H9 (cell line): ENCODE data around the gene PRLH. TPM values are rescaled to one million over a fixed set of nuclear protein-coding genes. Genes with fewer than 3 reads are reported as not detected.
A peak's percentile ranks its signal among the peaks of the same experiment; 100 is the strongest.

Source experiments
- DNase-seq: peaks from one replicate; pipeline ENCODE4 v3.0.0-alpha.2; 2017
- H2AFZ ChIP-seq: one replicate; pipeline ENCODE4 v1.6.1; 2013; ENCODE audit warnings: mild to moderate bottlenecking, low read length, control low read depth, moderate library complexity
- H2AK5ac ChIP-seq: 2 replicates; pipeline ENCODE4 v1.6.1; 2013; ENCODE audit warnings: low read length, control low read depth, mixed read lengths; ENCODE audit not compliant: insufficient read length
- H2BK120ac ChIP-seq: one replicate; pipeline ENCODE4 v1.6.1; 2013; ENCODE audit warnings: low read depth, mild to moderate bottlenecking, low read length, control low read depth, inconsistent platforms; ENCODE audit not compliant: poor library complexity, severe bottlenecking
- H2BK12ac ChIP-seq: 2 replicates; pipeline ENCODE4 v1.6.1; 2013; ENCODE audit warnings: low read length, control low read depth, mixed read lengths, low read depth; ENCODE audit not compliant: insufficient read length
- H2BK15ac ChIP-seq: 2 replicates; pipeline ENCODE4 v1.6.1; 2013; ENCODE audit warnings: low read depth, low read length, control low read depth
- H2BK20ac ChIP-seq: one replicate; pipeline ENCODE4 v1.6.1; 2013; ENCODE audit warnings: low read depth, mild to moderate bottlenecking, low read length, control low read depth, inconsistent platforms; ENCODE audit not compliant: poor library complexity, severe bottlenecking
- H2BK5ac ChIP-seq: 2 replicates; pipeline ENCODE4 v1.6.1; 2013; ENCODE audit warnings: low read length, control low read depth, mixed read lengths; ENCODE audit not compliant: insufficient read length
- H3K14ac ChIP-seq: 2 replicates; pipeline ENCODE4 v1.6.1; 2013; ENCODE audit warnings: low read length, control low read depth; ENCODE audit not compliant: insufficient read depth
- H3K18ac ChIP-seq: 2 replicates; pipeline ENCODE4 v1.6.1; 2013; ENCODE audit warnings: low read depth, mild to moderate bottlenecking, mixed read lengths, low read length, control low read depth; ENCODE audit not compliant: insufficient read length
- H3K23ac ChIP-seq: 2 replicates; pipeline ENCODE4 v1.6.1; 2013; ENCODE audit warnings: low read length, control low read depth, mixed read lengths, low read depth; ENCODE audit not compliant: insufficient read length
- H3K23me2 ChIP-seq: 2 replicates; pipeline ENCODE4 v1.6.1; 2013; ENCODE audit warnings: low read depth, mild to moderate bottlenecking, mixed read lengths, low read length, control low read depth; ENCODE audit not compliant: insufficient read length, poor library complexity, severe bottlenecking
- H3K27ac ChIP-seq: 2 replicates; pipeline ENCODE4 v1.5.1; 2013; ENCODE audit warnings: low read length, control low read depth, mixed read lengths, low read depth; ENCODE audit not compliant: insufficient read length
- H3K27me3 ChIP-seq: 2 replicates; pipeline ENCODE4 v1.6.1; 2013; ENCODE audit warnings: low read length, control low read depth, inconsistent platforms; ENCODE audit not compliant: insufficient read depth
- H3K4ac ChIP-seq: 2 replicates; pipeline ENCODE4 v1.6.1; 2013; ENCODE audit warnings: low read depth, mild to moderate bottlenecking, control low read depth, inconsistent platforms, low read length, moderate library complexity
- H3K4me1 ChIP-seq: 2 replicates; pipeline ENCODE4 v1.6.1; 2013; ENCODE audit warnings: low read length, control low read depth, inconsistent platforms; ENCODE audit not compliant: insufficient read depth
- H3K4me2 ChIP-seq: 2 replicates; pipeline ENCODE4 v1.6.1; 2013; ENCODE audit warnings: low read length, control low read depth, mixed read lengths; ENCODE audit not compliant: insufficient read length, insufficient read depth
- H3K56ac ChIP-seq: 2 replicates; pipeline ENCODE4 v1.6.1; 2013; ENCODE audit warnings: low read depth, mild to moderate bottlenecking, mixed read lengths, low read length, control low read depth; ENCODE audit not compliant: insufficient read length
- H3K79me1 ChIP-seq: 2 replicates; pipeline ENCODE4 v1.6.1; 2013; ENCODE audit warnings: low read depth, mild to moderate bottlenecking, moderate library complexity, low read length, control low read depth, inconsistent platforms; ENCODE audit not compliant: insufficient read depth, poor library complexity, severe bottlenecking
- H3K79me2 ChIP-seq: 2 replicates; pipeline ENCODE4 v1.6.1; 2013; ENCODE audit warnings: low read length, control low read depth, inconsistent platforms; ENCODE audit not compliant: insufficient read depth
- H3K9ac ChIP-seq: 2 replicates; pipeline ENCODE4 v1.6.1; 2013; ENCODE audit warnings: low read length, control low read depth, mixed read lengths; ENCODE audit not compliant: insufficient read length; ENCODE audit errors: extremely low read depth
- H3K9me3 ChIP-seq: one replicate; pipeline ENCODE4 v1.6.1; 2013; ENCODE audit warnings: low read depth, low read length, inconsistent platforms; ENCODE audit not compliant: control insufficient read depth
- H3T11ph ChIP-seq: one replicate; pipeline ENCODE4 v1.6.1; 2013; ENCODE audit warnings: mild to moderate bottlenecking, low read length, control low read depth, inconsistent platforms
- H4K20me1 ChIP-seq: one replicate; pipeline ENCODE4 v1.6.1; 2013; ENCODE audit not compliant: control insufficient read depth, insufficient read length, insufficient read depth
- H4K5ac ChIP-seq: 2 replicates; pipeline ENCODE4 v1.6.1; 2013; ENCODE audit warnings: low read depth, mild to moderate bottlenecking, mixed read lengths, low read length, control low read depth; ENCODE audit not compliant: insufficient read length
- H4K8ac ChIP-seq: replicated peaks from 2 replicates; pipeline ENCODE4 v1.6.1; 2013; ENCODE audit warnings: low read length, control low read depth, mixed read lengths, low read depth; ENCODE audit not compliant: insufficient read length
- H4K91ac ChIP-seq: 2 replicates; pipeline ENCODE4 v1.6.1; 2013; ENCODE audit warnings: low read depth, mild to moderate bottlenecking, moderate library complexity, mixed read lengths, low read length, control low read depth; ENCODE audit not compliant: insufficient read length
- H3K27ac Mint-ChIP-seq, 3 experiments: 2 replicates in 2 of 3; 3 replicates in 1 of 3; pipeline ENCODE4 v1.8.0; 2020 to 2021; ENCODE audit warnings: mixed read lengths in 3 of 3, mild to moderate bottlenecking in 1 of 3, moderate library complexity in 1 of 3
- H3K27me3 Mint-ChIP-seq: 2 replicates; pipeline ENCODE4 v1.8.0; 2021; ENCODE audit warnings: low read depth, mild to moderate bottlenecking, moderate library complexity, mixed read lengths
- H3K36me3 Mint-ChIP-seq, 3 experiments: 2 replicates in 2 of 3; 3 replicates in 1 of 3; pipeline ENCODE4 v1.8.0; 2020 to 2021; ENCODE audit warnings: low read depth in 3 of 3, mixed read lengths in 3 of 3; ENCODE audit not compliant: insufficient read depth in 1 of 3
- H3K4me1 Mint-ChIP-seq, 2 experiments: 2 replicates each; pipeline ENCODE4 v1.8.0; 2020; ENCODE audit warnings: mixed read lengths in 2 of 2
- H3K4me3 Mint-ChIP-seq, 2 experiments: 2 replicates in 1 of 2; 3 replicates in 1 of 2; pipeline ENCODE4 v1.8.0; 2020 to 2021; ENCODE audit warnings: mild to moderate bottlenecking in 2 of 2, mixed read lengths in 2 of 2, moderate library complexity in 1 of 2
- H3K9me3 Mint-ChIP-seq, 2 experiments: 2 replicates in 1 of 2; 3 replicates in 1 of 2; pipeline ENCODE4 v1.8.0; 2020; ENCODE audit warnings: mild to moderate bottlenecking in 2 of 2, mixed read lengths in 2 of 2, moderate library complexity in 1 of 2
- CTCF ChIP-seq: fragments of 200-600 bp; sonication (generic); conservative IDR thresholded peaks from 3 replicates; pipeline ENCODE4 v1.8.0; 2021; ENCODE audit warnings: antibody characterized with exemption, mild to moderate bottlenecking
- WGBS: extraction: QIAGEN DNeasy Blood & Tissue Kit; methylation state at CpG from one replicate; pipeline ENCODE4 v1.1.7; 2013; ENCODE audit warnings: missing lambda C conversion rate, low lambda C conversion rate, mixed read lengths; ENCODE audit not compliant: insufficient read length; ENCODE audit errors: extremely low coverage; 5-methylcytosine and 5-hydroxymethylcytosine counted together
- total RNA-seq: library from RNA; stranded (reverse); gene quantifications from 2 replicates; pipeline ENCODE4 v1.2.1, GENCODE V29; 2021

The PRLH gene
- total RNA-seq, 1 experiment from 2014 or later: not detected

GRCh38 chr2:237588044-237588696 is 21.8 kb downstream of the PRLH start:
- H2AFZ ChIP-seq: no peak overlapping the region
- no peak overlapping the region for H2BK20ac ChIP-seq
- H3K27ac Mint-ChIP-seq: no peak overlapping the region
- H3K9ac ChIP-seq: peak overlapping the region; percentile 45
- H3K36me3 Mint-ChIP-seq: peaks cover 4 to 14% (median 11%) of the 10 kb centered on the region in 3 experiments
- H3K23ac ChIP-seq: no peak overlapping the region
- no peak overlapping the region for H4K8ac ChIP-seq
- peaks cover 37% of the 10 kb centered on the region; the same call in 1 of the 2 replicates for H3K79me2 ChIP-seq
- H3K18ac ChIP-seq: no peak overlapping the region
- no peak overlapping the region for H2BK15ac ChIP-seq
- peaks cover 68 to 87% of the 10 kb centered on the region in 2 experiments for H3K4me1 Mint-ChIP-seq
- H3K27ac ChIP-seq: no peak overlapping the region
- H3K4me2 ChIP-seq: peak overlapping the region; percentile 89
- H3T11ph ChIP-seq: no peak overlapping the region
- H3K14ac ChIP-seq: no peak overlapping the region
- DNase-seq: no peak
- H3K9me3 Mint-ChIP-seq: 0 out of 5 replicates have a peak, but pooled peaks cover 0 to 4% of the 10 kb centered on the region in 2 experiments
- no peak overlapping the region for H2BK120ac ChIP-seq
- no peak for TF ChIP-seq CTCF
- H4K91ac ChIP-seq: no peak overlapping the region
- no peak overlapping the region for H2BK5ac ChIP-seq
- no peak overlapping the region for H2AK5ac ChIP-seq
- no peaks in the 10 kb centered on the region for H3K9me3 ChIP-seq
- no peaks in the 10 kb centered on the region for H4K20me1 ChIP-seq
- peak overlapping the region in 1 of 2 experiments; percentile 40; a peak in 2 of 5 replicates for H3K4me3 Mint-ChIP-seq
- WGBS: no CpG with 5 or more reads among the region's 9 CpGs
- H3K4me1 ChIP-seq: peaks cover 12% of the 10 kb centered on the region; the same call in 1 of the 2 replicates
- H3K27me3 ChIP-seq: no peaks in the 10 kb centered on the region
- no peak overlapping the region for H4K5ac ChIP-seq
- peaks cover 5% of the 10 kb centered on the region for H3K79me1 ChIP-seq
- no peak overlapping the region for H3K4ac ChIP-seq
- no peak overlapping the region for H2BK12ac ChIP-seq
- H3K23me2 ChIP-seq: peaks cover 4% of the 10 kb centered on the region
- no peak overlapping the region for H3K56ac ChIP-seq
- H3K27me3 Mint-ChIP-seq: no peaks in the 10 kb centered on the region
